GM19468 (cell line): Measurements from ENCODE around the gene TPPP2.

Experiments used
- ATAC-seq: cut with Tn5 transposase; IDR thresholded peaks from one replicate; pipeline ENCODE4 v1.9.1; 2021; ENCODE audit warnings: mild to moderate bottlenecking, moderate library complexity, moderate number of reproducible peaks; ENCODE audit not compliant: unreplicated experiment; ENCODE audit errors: extremely low read depth

TPPP2 gene

GRCh38 chr14:21073921-21074320 lies 43.9 kb downstream of the TPPP2 start:
- no peak for ATAC-seq

- ATAC-seq = no peak
Observed at GRCh38 chr14:21074398-21075272, 44.6 kb downstream of the TPPP2 start.

- ATAC-seq = no peak
Observed at GRCh38 chr14:21075719-21076437, 45.9 kb downstream of the TPPP2 start.

GRCh38 chr14:21077672-21078071 lies 47.7 kb downstream of the TPPP2 start:
- no peak for ATAC-seq

DNA sequence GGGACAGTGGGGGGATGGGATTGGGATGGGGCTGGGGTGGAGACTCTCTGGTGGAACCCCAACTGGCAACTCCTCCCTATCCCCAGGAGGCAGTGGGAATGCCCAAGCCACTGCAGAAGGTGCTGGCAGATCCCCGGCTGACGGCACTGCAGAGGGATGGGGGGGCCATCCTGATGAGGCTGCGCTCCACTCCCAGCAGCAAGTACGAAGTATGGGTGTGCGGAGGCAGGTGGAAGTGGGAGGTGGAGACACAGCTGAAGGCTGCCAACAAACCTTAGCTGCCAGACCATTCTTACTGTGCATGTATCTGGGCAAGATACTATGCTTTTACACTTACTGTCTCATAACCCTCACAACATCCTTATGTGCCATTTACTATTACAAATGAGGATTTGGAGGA lies 48.3 kb downstream of the TPPP2 start:
- ATAC-seq = no peak

GRCh38 chr14:21078726-21079125 lies 48.7 kb downstream of the TPPP2 start:
- ATAC-seq = no peak

GRCh38 chr14:21081521-21082142 lies 51.6 kb downstream of the TPPP2 start:
- no peak for ATAC-seq
